HG03045 (cell line): ENCODE measurements around the gene C6orf141.
"Not testable (repeated sequence)": the region's sequence is repeated elsewhere in the genome, so short reads cannot be mapped to it uniquely, and the experiment has no call there.

Experiments used
- ATAC-seq: cut with Tn5 transposase; IDR thresholded peaks from one replicate; pipeline ENCODE4 v1.9.1; 2021; ENCODE audit warnings: mild to moderate bottlenecking, moderate library complexity; ENCODE audit not compliant: unreplicated experiment

C6orf141 gene

DNA sequence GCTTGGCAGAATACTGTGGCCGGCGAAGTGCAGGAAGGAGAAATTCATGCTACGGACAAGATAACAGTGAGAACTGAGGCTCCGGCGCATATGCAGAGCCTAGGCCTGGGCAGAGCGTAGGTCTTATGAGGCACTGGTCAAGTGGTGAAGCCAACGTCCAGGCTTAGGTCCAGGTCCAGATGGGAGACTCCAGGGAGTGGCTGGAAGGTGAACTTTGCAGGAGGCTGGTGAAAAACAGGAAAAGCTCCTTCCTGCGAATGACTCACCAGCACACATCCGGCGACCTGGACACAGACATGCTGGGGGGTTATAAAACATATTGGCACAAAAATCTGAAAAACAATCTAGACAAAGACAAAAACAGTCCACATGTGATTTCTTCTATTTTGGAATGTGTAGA is 15.4 kb downstream of the C6orf141 start:
- ATAC-seq: no peak

DNA sequence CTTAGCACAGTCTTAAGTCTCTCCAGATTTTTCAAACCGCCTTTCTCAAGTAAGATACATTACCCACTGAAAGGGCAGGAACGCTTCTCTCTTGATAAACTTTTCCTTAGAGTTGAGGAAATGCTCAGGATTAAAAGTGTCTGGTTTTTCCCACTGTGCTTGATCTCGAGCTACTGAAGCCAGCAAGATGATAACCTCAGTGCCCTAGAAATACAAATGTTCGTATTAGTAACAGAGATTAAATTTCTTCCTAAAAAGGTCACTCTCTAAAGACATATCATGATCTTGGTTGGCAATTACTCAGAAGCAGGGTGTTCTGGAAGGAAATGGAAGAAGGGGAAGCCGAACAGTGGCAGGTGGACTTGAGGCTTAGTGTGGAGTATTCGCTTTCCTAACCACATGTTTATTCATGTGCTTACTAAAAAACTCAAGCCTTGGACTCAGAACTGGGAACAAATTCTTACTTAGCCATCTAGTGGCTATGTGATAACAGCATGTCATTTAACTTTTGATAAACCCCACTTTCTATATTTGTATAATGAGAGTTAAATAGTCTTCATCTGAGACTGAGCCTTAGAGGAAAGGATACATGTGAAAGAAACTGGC is 20.1 kb downstream of the C6orf141 start:
- ATAC-seq: no peak

DNA sequence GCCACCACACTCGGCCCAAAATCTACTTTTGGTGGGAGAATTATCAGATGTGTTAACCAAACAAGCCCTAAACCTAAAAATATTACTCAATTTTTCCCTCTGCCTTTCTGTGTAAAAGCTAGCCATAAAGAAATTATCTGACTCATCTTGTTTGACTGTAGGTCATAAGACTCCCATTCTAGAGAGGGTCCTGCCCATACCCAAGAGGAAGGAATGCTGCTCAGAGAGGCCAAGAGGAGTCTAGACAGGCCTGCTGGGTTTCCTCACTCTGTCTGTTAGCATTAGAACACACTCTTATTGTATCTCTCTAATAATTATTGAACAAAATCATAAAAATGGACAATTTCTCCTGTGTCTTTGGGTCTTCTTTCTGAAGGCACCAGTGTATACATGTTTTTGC is 26.1 kb downstream of the C6orf141 start:
- ATAC-seq: no peak

DNA sequence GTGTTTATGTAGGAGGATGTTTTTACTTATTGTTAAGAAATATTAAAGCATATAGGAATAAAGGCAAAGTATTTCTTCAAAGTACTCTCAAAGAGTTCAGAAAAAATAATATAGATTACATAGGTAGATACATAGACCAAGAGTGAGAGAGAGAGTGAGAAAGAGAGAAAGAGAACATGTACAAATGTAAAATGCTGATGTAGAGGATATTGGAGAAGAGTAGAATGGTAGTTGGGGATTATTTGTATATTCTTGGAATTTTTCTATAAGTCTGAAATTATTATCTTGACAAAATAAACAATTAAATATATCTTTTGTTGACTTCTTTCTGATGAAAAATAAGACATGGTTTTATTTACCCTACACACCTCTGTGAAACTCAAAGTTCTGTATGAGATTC is 29.2 kb downstream of the C6orf141 start:
- ATAC-seq: no peak

DNA sequence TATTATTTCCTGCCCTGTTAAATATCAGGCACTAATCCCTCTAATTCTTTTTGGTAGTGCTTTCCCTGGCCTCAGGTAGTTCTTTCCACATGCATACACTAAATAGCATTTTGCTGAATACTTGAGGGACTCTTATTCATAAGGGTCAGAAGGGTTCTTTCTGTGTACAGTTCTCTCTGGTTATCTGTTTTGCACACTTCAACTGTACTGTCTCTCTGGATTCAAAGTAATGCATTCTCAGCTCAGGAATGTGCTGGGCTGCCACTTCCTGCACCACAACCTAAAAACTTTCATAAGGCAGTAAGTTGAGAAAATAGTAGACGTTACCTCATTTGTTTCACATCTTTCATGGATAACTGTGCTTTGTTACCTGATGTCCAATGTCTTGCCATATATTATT is 32.1 kb downstream of the C6orf141 start:
- ATAC-seq: no peak

- not testable (repeated sequence) for ATAC-seq
These were observed 36.8 kb downstream of the C6orf141 start for GRCh38 chr6:49587262-49587661.
